Caco-2 (cell line): ENCODE data around the gene PSMD1. TPM values are rescaled to one million over a fixed set of nuclear protein-coding genes. Genes with fewer than 3 reads are reported as not detected.

Experiments
- BruUV-seq: library from RNA; stranded (reverse); fragments of 400-500 nt; replicated peaks from 2 replicates; lab custom pipeline; 2021; lab: Mats Ljungman, UMichigan
- CTCF ChIA-PET: fragments of 300-600 bp; sonication (Branson Sonifier 250); formaldehyde crosslinking; loops from one replicate; lab custom pipeline; 2022; ENCODE audit warnings: antibody characterized with exemption; lab: Charles Lee
- POLR2A ChIA-PET: fragments of 300-600 bp; sonication (Branson Sonifier 250); formaldehyde crosslinking; loops from one replicate; lab custom pipeline; 2022; ENCODE audit warnings: antibody characterized with exemption; lab: Charles Lee
- DNase-seq, 2 experiments: peaks; one replicate each; pipeline versions ENCODE4 v3.0.0 to v3.0.0-alpha.2; 2020 to 2022
- H3K27me3 ChIP-seq: replicated peaks from 2 replicates; pipeline ENCODE4 v1.6.0; 2011; ENCODE audit warnings: low read length; ENCODE audit not compliant: control insufficient read depth, insufficient read depth
- H3K36me3 ChIP-seq: 2 replicates; pipeline ENCODE4 v1.5.1; 2011; ENCODE audit warnings: low read length; ENCODE audit not compliant: control insufficient read depth, insufficient read depth
- H3K4me1 ChIP-seq: fragments of 250-450 bp; sonication (Bioruptor Pico); 2 replicates; pipeline ENCODE4 v1.5.1; 2020; ENCODE audit warnings: mild to moderate bottlenecking
- H3K4me3 ChIP-seq: 2 replicates; pipeline ENCODE4 v1.5.1; 2011; ENCODE audit warnings: low read depth, mild to moderate bottlenecking, control low read depth, low read length
- H3K9me3 ChIP-seq: fragments of 250-450 bp; sonication (Bioruptor Pico); 2 replicates; pipeline ENCODE4 v1.5.1; 2020; ENCODE audit warnings: mild to moderate bottlenecking, moderate library complexity
- H3K27ac Mint-ChIP-seq: one replicate; pipeline ENCODE4 v1.8.0; 2022; ENCODE audit warnings: mixed read lengths; ENCODE audit not compliant: unreplicated experiment
- H3K27me3 Mint-ChIP-seq: one replicate; pipeline ENCODE4 v1.8.0; 2022; ENCODE audit warnings: mixed read lengths; ENCODE audit not compliant: insufficient read depth, unreplicated experiment
- H3K36me3 Mint-ChIP-seq: one replicate; pipeline ENCODE4 v1.8.0; 2022; ENCODE audit warnings: mild to moderate bottlenecking, mixed read lengths; ENCODE audit not compliant: insufficient read depth, unreplicated experiment
- H3K4me1 Mint-ChIP-seq: one replicate; pipeline ENCODE4 v1.8.0; 2022; ENCODE audit warnings: low read depth, mixed read lengths; ENCODE audit not compliant: unreplicated experiment
- H3K4me3 Mint-ChIP-seq: one replicate; pipeline ENCODE4 v1.8.0; 2022; ENCODE audit warnings: mild to moderate bottlenecking, moderate library complexity, mixed read lengths; ENCODE audit not compliant: unreplicated experiment
- H3K9me3 Mint-ChIP-seq: one replicate; pipeline ENCODE4 v1.8.0; 2022; ENCODE audit warnings: mixed read lengths; ENCODE audit not compliant: unreplicated experiment
- CTCF ChIP-seq, 2 experiments: fragments of 200-600 bp in 1 of 2; IDR thresholded peaks; 1 replicate in 1 of 2; 2 replicates in 1 of 2; pipeline versions ENCODE4 v1.5.1 to v1.8.0; 2011 to 2022; ENCODE audit warnings: antibody characterized with exemption in 1 of 2, control low read depth in 1 of 2, inconsistent platforms in 1 of 2, low read depth in 1 of 2, low read length in 1 of 2, mild to moderate bottlenecking in 1 of 2, moderate library complexity in 1 of 2; ENCODE audit not compliant: insufficient read depth in 1 of 2, severe bottlenecking in 1 of 2, unreplicated experiment in 1 of 2
- intact Hi-C: fragments of 100-400 bp; cut with micrococcal nuclease; formaldehyde crosslinking; loops from one replicate; pipeline ENCODE4 v1.10.0; 2022; ENCODE audit not compliant: unreplicated experiment
- total RNA-seq: library from RNA; stranded (reverse); gene quantifications from 2 replicates; pipeline ENCODE4 v1.2.3, GENCODE V29; 2022

The PSMD1 gene
- total RNA-seq, 1 experiment from 2014 or later = 126 TPM

GRCh38 chr2:231132129-231132528 is 75.5 kb downstream of the PSMD1 start:
- Mint-ChIP-seq H3K4me3 (no peak overlapping the region), H3K36me3 (peaks cover 12% of the 10 kb centered on the region), H3K9me3 (no peaks in the 10 kb centered on the region), H3K27ac (no peak overlapping the region), H3K27me3 (no peaks in the 10 kb centered on the region), H3K4me1 (peaks cover 6% of the 10 kb centered on the region)
- Histone ChIP-seq H3K27me3 (no peaks in the 10 kb centered on the region), H3K36me3 (no peaks in the 10 kb centered on the region), H3K4me1 (no peaks in the 10 kb centered on the region), H3K4me3 (no peak overlapping the region), H3K9me3 (no peaks in the 10 kb centered on the region)
- BruUV-seq = no TSS peak
- ChIA-PET POLR2A (no interaction called here), CTCF (no interaction called here)
- intact Hi-C loops = no loop called here
- TF ChIP-seq CTCF (IDR thresholded peaks at IDR 0.05; ENCODE audit: insufficient read depth in 1 of 2, low read depth in 1 of 2, low read length in 1 of 2, severe bottlenecking in 1 of 2, unreplicated experiment in 1 of 2) = no peak
- DNase-seq = no peak

GRCh38 chr2:231133365-231134099 is 76.9 kb downstream of the PSMD1 start:
- H3K27me3 ChIP-seq = no peaks in the 10 kb centered on the region
- POLR2A ChIA-PET = no interaction called here
- H3K4me3 ChIP-seq = no peak overlapping the region
- no peak overlapping the region for H3K4me3 Mint-ChIP-seq
- H3K9me3 Mint-ChIP-seq = no peaks in the 10 kb centered on the region
- TF ChIP-seq CTCF (IDR thresholded peaks at IDR 0.05; ENCODE audit: insufficient read depth in 1 of 2, low read depth in 1 of 2, low read length in 1 of 2, severe bottlenecking in 1 of 2, unreplicated experiment in 1 of 2) = no peak
- DNase-seq = no peak
- H3K4me1 ChIP-seq = no peaks in the 10 kb centered on the region
- intact Hi-C loops = no loop called here
- no peaks in the 10 kb centered on the region for H3K9me3 ChIP-seq
- H3K27me3 Mint-ChIP-seq = no peaks in the 10 kb centered on the region
- H3K36me3 ChIP-seq = no peaks in the 10 kb centered on the region
- no peak overlapping the region for H3K27ac Mint-ChIP-seq
- peaks cover 23% of the 10 kb centered on the region for H3K36me3 Mint-ChIP-seq
- CTCF ChIA-PET = no interaction called here
- peaks cover 6% of the 10 kb centered on the region for H3K4me1 Mint-ChIP-seq
- BruUV-seq = no TSS peak

- Mint-ChIP-seq H3K27me3 (no peaks in the 10 kb centered on the region), H3K9me3 (no peaks in the 10 kb centered on the region), H3K4me3 (no peak overlapping the region), H3K36me3 (peaks cover 34% of the 10 kb centered on the region), H3K4me1 (peaks cover 6% of the 10 kb centered on the region), H3K27ac (no peak overlapping the region)
- H3K4me3 ChIP-seq = no peak overlapping the region
- ChIA-PET CTCF (no interaction called here), POLR2A (no interaction called here)
- BruUV-seq = no TSS peak
- no peaks in the 10 kb centered on the region for H3K9me3 ChIP-seq
- no peak for DNase-seq
- TF ChIP-seq CTCF (IDR thresholded peaks at IDR 0.05; ENCODE audit: insufficient read depth in 1 of 2, low read depth in 1 of 2, low read length in 1 of 2, severe bottlenecking in 1 of 2, unreplicated experiment in 1 of 2) = no peak
- H3K36me3 ChIP-seq = no peaks in the 10 kb centered on the region
- no peaks in the 10 kb centered on the region for H3K4me1 ChIP-seq
- H3K27me3 ChIP-seq = no peaks in the 10 kb centered on the region
- intact Hi-C loops = no loop called here
Observed at GRCh38 chr2:231134910-231135655, 78.4 kb downstream of the PSMD1 start.
